ENCODE measurements around the gene MAGED4.

DNA sequence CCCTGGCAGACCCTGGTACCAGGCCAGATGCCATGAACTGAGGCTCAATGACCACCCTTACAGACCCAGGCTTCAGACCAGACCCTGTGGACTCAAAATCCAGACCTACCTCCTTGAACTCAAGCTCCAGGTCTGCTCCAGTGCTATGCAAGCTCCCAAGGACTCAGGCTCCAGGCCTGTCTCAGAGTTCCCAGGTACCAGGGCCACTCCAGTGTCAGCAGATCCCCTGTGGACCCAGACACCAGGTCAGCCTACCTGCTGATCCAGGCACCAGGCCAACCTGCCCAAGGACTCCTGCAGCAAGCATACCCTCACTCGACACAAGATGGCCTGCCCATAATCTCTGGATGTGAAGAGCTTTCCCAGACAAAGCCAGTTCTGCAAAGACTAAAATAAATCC lies 44.7 kb upstream of the MAGED4 start:
- no peak for TF ChIP-seq CTCF (IDR thresholded peaks at IDR 0.05)
- no peak for TF ChIP-seq POLR2A (IDR thresholded peaks at IDR 0.05)
